Astrocyte (in vitro differentiated cells and primary cell): ENCODE measurements around the gene EPS8L3. TPM values are rescaled to one million over a fixed set of nuclear protein-coding genes. Genes with fewer than 3 reads are reported as not detected.
"Not testable (repeated sequence)": the region's sequence is repeated elsewhere in the genome, so short reads cannot be mapped to it uniquely, and the experiment has no call there.

ENCODE experiments used
- DNase-seq: peaks from one replicate; pipeline ENCODE4 v3.0.0-alpha.2; 2010; ENCODE audit warnings: low read depth
- FAIRE-seq: peaks from 2 replicates; lab custom pipeline; 2011; peaks lifted over from hg19 to GRCh38; lab: Jason Lieb, UNC
- H2AFZ ChIP-seq: 2 replicates; pipeline ENCODE4 v1.6.0; 2012; ENCODE audit warnings: low read depth, low read length, inconsistent platforms
- H3K27ac ChIP-seq: 2 replicates; pipeline ENCODE4 v1.5.1; 2011; ENCODE audit warnings: low read depth, low read length, inconsistent platforms
- H3K27me3 ChIP-seq: 2 replicates; pipeline ENCODE4 v1.6.0; 2011; ENCODE audit warnings: low read length, inconsistent platforms; ENCODE audit not compliant: insufficient read depth
- H3K36me3 ChIP-seq: 2 replicates; pipeline ENCODE4 v1.5.1; 2011; ENCODE audit warnings: low read length, inconsistent platforms; ENCODE audit not compliant: insufficient read depth
- H3K4me1 ChIP-seq: 2 replicates; pipeline ENCODE4 v1.5.1; 2011; ENCODE audit warnings: low read length, inconsistent platforms; ENCODE audit not compliant: insufficient read depth
- H3K4me2 ChIP-seq: 2 replicates; pipeline ENCODE4 v1.6.0; 2012; ENCODE audit warnings: low read length, inconsistent platforms
- H3K4me3 ChIP-seq: 2 replicates; pipeline ENCODE4 v1.5.1; 2011; ENCODE audit warnings: low read depth, mild to moderate bottlenecking, low read length, inconsistent platforms; ENCODE audit not compliant: insufficient read depth
- H3K79me2 ChIP-seq: 2 replicates; pipeline ENCODE4 v1.6.0; 2012; ENCODE audit warnings: mild to moderate bottlenecking, low read length, inconsistent platforms; ENCODE audit not compliant: insufficient read depth
- H3K9ac ChIP-seq: 2 replicates; pipeline ENCODE4 v1.6.0; 2012; ENCODE audit warnings: mild to moderate bottlenecking, low read length, inconsistent platforms
- H3K9me3 ChIP-seq: 2 replicates; pipeline ENCODE4 v1.5.1; 2012; ENCODE audit warnings: low read depth, mild to moderate bottlenecking, low read length, inconsistent platforms; ENCODE audit not compliant: insufficient read depth
- H4K20me1 ChIP-seq: 2 replicates; pipeline ENCODE4 v1.6.0; 2012; ENCODE audit warnings: low read length, inconsistent platforms; ENCODE audit not compliant: insufficient read depth
- H3K27ac Mint-ChIP-seq: one replicate; pipeline ENCODE4 v1.8.0; 2021; ENCODE audit warnings: mild to moderate bottlenecking, mixed read lengths; ENCODE audit not compliant: unreplicated experiment
- H3K27me3 Mint-ChIP-seq: one replicate; pipeline ENCODE4 v1.8.0; 2021; ENCODE audit warnings: low read depth, mixed read lengths; ENCODE audit not compliant: unreplicated experiment
- H3K36me3 Mint-ChIP-seq: one replicate; pipeline ENCODE4 v1.8.0; 2021; ENCODE audit warnings: low read depth, mixed read lengths; ENCODE audit not compliant: unreplicated experiment
- H3K4me1 Mint-ChIP-seq: one replicate; pipeline ENCODE4 v1.8.0; 2021; ENCODE audit warnings: low read depth, mixed read lengths; ENCODE audit not compliant: unreplicated experiment
- H3K4me3 Mint-ChIP-seq: one replicate; pipeline ENCODE4 v1.8.0; 2021; ENCODE audit warnings: mild to moderate bottlenecking, moderate library complexity, mixed read lengths; ENCODE audit not compliant: unreplicated experiment
- H3K9me3 Mint-ChIP-seq: one replicate; pipeline ENCODE4 v1.8.0; 2021; ENCODE audit warnings: mild to moderate bottlenecking, mixed read lengths; ENCODE audit not compliant: unreplicated experiment
- EZH2 ChIP-seq: IDR thresholded peaks from 2 replicates; pipeline ENCODE4 v1.6.1; 2012; ENCODE audit warnings: mild to moderate bottlenecking, low read length, inconsistent platforms; ENCODE audit not compliant: insufficient read depth
- total RNA-seq: library from RNA; stranded (reverse); gene quantifications from 2 replicates; pipeline ENCODE4 v1.2.1, GENCODE V29; 2021
- TF ChIP-seq, protein P1 (sequence below): IDR thresholded peaks from 2 replicates; pipeline ENCODE4 v1.5.1; 2011; ENCODE audit warnings: low read depth, mild to moderate bottlenecking, inconsistent platforms, low read length, moderate library complexity; ENCODE audit not compliant: insufficient read depth

The EPS8L3 gene
- total RNA-seq, 1 donor from 2014 or later = not detected

DNA sequence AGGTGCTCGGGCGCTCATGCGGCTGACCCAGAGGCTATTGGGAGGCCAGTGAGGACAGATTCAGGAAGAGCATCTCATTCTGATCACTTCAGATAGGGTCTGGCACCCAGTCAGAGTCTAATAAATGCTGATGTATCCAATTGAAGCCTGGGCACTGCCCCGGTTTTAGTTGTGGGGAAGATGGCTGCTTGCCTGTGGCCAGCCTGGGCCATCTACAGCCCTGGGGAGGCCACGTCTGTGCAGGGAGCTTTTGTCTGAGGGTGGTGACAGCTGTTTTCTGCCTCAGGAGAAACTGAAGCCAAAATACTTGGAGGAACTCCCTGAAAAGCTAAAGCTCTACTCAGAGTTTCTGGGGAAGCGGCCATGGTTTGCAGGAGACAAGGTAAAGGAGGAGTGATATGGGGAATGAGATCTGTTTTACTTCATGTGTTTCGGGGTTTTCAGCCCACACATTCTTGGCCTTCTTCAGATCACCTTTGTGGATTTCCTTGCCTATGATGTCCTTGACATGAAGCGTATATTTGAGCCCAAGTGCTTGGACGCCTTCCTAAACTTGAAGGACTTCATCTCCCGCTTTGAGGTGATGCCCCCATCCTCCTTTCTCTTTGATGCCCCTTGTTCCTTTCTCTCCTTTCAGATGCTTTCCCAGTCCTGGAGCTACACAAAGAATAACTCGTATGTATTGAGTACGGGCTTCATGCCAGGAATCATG lies 48.9 kb downstream of the EPS8L3 start:
- no peak for FAIRE-seq
- Mint-ChIP-seq H3K4me1 (peaks cover 4% of the 10 kb centered on the region), H3K27me3 (peaks cover 43% of the 10 kb centered on the region), H3K27ac (no peak overlapping the region), H3K9me3 (peaks cover 2% of the 10 kb centered on the region), H3K36me3 (no peaks in the 10 kb centered on the region), H3K4me3 (no peak overlapping the region)
- H3K4me1 ChIP-seq = peaks cover 8% of the 10 kb centered on the region
- no peaks in the 10 kb centered on the region for H3K79me2 ChIP-seq
- no peaks in the 10 kb centered on the region for H3K36me3 ChIP-seq
- no peaks in the 10 kb centered on the region for H3K27me3 ChIP-seq
- no peak overlapping the region for H3K27ac ChIP-seq
- TF ChIP-seq EZH2 = no peak
- TF ChIP-seq, protein P1, sequence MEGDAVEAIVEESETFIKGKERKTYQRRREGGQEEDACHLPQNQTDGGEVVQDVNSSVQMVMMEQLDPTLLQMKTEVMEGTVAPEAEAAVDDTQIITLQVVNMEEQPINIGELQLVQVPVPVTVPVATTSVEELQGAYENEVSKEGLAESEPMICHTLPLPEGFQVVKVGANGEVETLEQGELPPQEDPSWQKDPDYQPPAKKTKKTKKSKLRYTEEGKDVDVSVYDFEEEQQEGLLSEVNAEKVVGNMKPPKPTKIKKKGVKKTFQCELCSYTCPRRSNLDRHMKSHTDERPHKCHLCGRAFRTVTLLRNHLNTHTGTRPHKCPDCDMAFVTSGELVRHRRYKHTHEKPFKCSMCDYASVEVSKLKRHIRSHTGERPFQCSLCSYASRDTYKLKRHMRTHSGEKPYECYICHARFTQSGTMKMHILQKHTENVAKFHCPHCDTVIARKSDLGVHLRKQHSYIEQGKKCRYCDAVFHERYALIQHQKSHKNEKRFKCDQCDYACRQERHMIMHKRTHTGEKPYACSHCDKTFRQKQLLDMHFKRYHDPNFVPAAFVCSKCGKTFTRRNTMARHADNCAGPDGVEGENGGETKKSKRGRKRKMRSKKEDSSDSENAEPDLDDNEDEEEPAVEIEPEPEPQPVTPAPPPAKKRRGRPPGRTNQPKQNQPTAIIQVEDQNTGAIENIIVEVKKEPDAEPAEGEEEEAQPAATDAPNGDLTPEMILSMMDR = no peak
- H2AFZ ChIP-seq = no peak overlapping the region
- DNase-seq = no peak
- no peaks in the 10 kb centered on the region for H4K20me1 ChIP-seq
- no peaks in the 10 kb centered on the region for H3K9me3 ChIP-seq
- no peak overlapping the region for H3K9ac ChIP-seq
- H3K4me2 ChIP-seq = no peak overlapping the region
- H3K4me3 ChIP-seq = no peak overlapping the region

DNA sequence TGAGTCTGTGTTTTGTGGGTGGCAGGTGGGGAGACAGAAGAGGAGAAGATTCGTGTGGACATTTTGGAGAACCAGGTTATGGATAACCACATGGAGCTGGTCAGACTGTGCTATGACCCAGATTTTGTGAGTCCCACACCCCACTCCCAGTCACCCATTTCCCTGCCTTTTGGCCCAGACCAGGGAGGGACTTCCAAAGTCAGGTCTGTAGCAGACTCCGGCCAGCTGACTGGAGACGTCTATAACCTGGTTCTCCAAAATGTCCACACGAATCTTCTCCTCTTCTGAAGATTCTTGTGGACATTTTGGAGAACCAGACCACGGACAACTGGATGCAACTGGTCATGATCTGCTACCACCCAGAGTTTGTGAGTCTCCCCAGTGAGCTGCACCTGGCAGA lies 50.1 kb downstream of the EPS8L3 start:
- Histone ChIP-seq H3K4me3 (no peak overlapping the region), H3K79me2 (no peaks in the 10 kb centered on the region), H3K36me3 (no peaks in the 10 kb centered on the region), H3K27me3 (no peaks in the 10 kb centered on the region), H3K9me3 (no peaks in the 10 kb centered on the region), H2AFZ (no peak overlapping the region), H3K4me2 (no peak overlapping the region), H3K27ac (no peak overlapping the region), H4K20me1 (no peaks in the 10 kb centered on the region), H3K4me1 (peaks cover 2% of the 10 kb centered on the region), H3K9ac (no peak overlapping the region)
- H3K36me3 Mint-ChIP-seq = no peaks in the 10 kb centered on the region
- no peak overlapping the region for H3K27ac Mint-ChIP-seq
- H3K4me1 Mint-ChIP-seq = no peaks in the 10 kb centered on the region
- H3K27me3 Mint-ChIP-seq = peaks cover 43% of the 10 kb centered on the region
- FAIRE-seq (no peak), DNase-seq (no peak)
- H3K4me3 Mint-ChIP-seq = no peak overlapping the region
- H3K9me3 Mint-ChIP-seq = peaks cover 7% of the 10 kb centered on the region
- TF ChIP-seq EZH2 = no peak
- TF ChIP-seq, protein P1 = no peak

DNA sequence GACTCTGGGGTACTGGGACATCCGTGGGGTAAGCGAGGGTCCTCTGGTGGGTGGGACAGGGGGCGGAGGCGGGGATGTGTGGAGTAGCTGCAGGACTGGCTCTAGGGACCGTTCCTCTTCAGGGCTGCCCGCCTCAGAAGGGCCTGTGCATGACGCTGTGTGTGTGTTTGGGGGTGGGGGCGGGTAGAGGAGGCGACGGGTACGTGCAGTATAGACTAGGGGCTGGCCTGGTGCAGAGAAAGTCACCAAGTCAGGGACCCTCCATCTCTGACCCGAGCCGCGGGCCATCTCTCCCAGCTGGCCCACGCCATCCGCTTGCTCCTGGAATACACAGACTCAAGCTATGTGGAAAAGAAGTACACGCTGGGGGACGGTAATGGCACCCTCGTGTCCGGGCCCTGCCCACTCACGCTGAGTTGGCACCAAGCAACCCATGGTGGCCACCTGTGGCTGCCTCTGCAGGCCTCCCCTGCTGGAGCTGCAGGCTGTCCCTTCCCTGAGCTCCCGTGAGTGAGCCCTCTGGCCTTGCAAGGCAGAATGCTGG lies 51.3 kb downstream of the EPS8L3 start:
- no peaks in the 10 kb centered on the region for H3K36me3 Mint-ChIP-seq
- H3K27ac Mint-ChIP-seq = no peak overlapping the region
- Histone ChIP-seq H3K4me3 (no peak overlapping the region), H3K9ac (no peak overlapping the region), H3K9me3 (no peaks in the 10 kb centered on the region), H2AFZ (peak overlapping the region; percentile 69), H3K4me2 (peak overlapping the region; percentile 72), H3K27me3 (no peaks in the 10 kb centered on the region), H3K27ac (no peak overlapping the region), H3K36me3 (no peaks in the 10 kb centered on the region), H3K4me1 (peaks cover 2% of the 10 kb centered on the region), H4K20me1 (no peaks in the 10 kb centered on the region), H3K79me2 (no peaks in the 10 kb centered on the region)
- FAIRE-seq (no peak), DNase-seq (no peak)
- H3K4me3 Mint-ChIP-seq = no peak overlapping the region
- peaks cover 13% of the 10 kb centered on the region for H3K9me3 Mint-ChIP-seq
- peaks cover 42% of the 10 kb centered on the region for H3K27me3 Mint-ChIP-seq
- TF ChIP-seq EZH2 = no peak
- TF ChIP-seq, protein P1 = no peak
- no peaks in the 10 kb centered on the region for H3K4me1 Mint-ChIP-seq

DNA sequence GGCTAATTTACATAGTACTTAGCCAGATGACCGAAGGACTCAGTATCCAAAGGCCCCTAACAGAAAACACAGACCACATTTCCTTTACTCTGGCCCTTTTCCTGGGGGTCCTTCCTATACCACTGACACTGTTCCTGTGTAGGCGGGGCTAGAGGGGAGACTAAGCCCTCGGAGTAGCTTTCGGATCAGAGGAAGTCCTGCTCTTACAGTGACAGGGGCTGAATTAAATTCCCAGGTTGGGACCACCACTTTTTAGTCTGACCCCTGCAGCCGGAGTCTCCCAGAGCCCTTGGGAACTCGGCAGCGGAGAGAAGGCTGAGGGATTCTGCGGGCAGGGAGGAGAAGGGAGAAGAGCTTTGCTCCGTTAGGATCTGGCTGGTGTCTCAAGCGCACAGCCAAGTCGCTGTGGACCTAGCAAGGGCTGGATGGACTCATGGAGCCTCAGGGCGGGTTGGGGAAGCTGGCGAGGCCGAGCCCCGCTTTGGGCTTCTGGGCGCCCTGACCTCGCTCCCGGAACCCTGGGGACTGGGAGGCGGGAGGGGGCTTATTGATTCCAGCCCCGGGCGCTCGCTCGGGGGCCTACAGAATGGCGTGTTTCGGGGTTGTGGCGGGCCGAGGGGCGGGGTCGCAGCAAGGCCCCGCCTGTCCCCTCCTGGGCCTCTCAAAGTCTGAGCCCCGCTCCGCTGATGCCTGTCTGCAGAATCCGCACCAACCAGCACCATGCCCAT lies 52.0 kb downstream of the EPS8L3 start, which contains the start of gene GSTM5:
GSTM5 (plus strand) TSS at position 659 of the 728 bp plus-strand sequence; CDS start at position 721, 62 bp downstream.
- not testable (repeated sequence) for FAIRE-seq
- Histone ChIP-seq H3K4me2 (peak within 1 kb of the TSS; percentile 72), H2AFZ (peak within 1 kb of the TSS; percentile 69)

More for the DNA sequence above, 52.0 kb downstream of the EPS8L3 start, which contains the start of gene GSTM5:
- not testable (repeated sequence) for H3K9me3 ChIP-seq, H3K4me3 ChIP-seq, H3K27ac Mint-ChIP-seq, H3K4me3 Mint-ChIP-seq, H3K36me3 Mint-ChIP-seq, H3K4me1 Mint-ChIP-seq, H3K27me3 ChIP-seq, DNase-seq, H3K79me2 ChIP-seq, H3K36me3 ChIP-seq, H4K20me1 ChIP-seq, H3K4me1 ChIP-seq, H3K27ac ChIP-seq
- Mint-ChIP-seq H3K27me3 (peaks cover 39% of the 10 kb centered on the region), H3K9me3 (peaks cover 15% of the 10 kb centered on the region)
- H3K9ac ChIP-seq = peak within 1 kb of the TSS; percentile 23
